Body of pancreas (tissue), 4 donors: Measurements from ENCODE around the gene ASS1. TPM values are rescaled to one million over a fixed set of nuclear protein-coding genes. Genes with fewer than 3 reads are reported as not detected.

Experiments
- ATAC-seq: fragments of 150-250 bp; one replicate; pipeline ENCODE4 v1.9.1; 2016
- DNase-seq, 4 donors: peaks; one replicate each; pipeline ENCODE4 v3.0.0-alpha.2; 2019
- H3K27ac ChIP-seq, 4 donors: fragments of 200-600 bp; sonication (generic); 1 replicate in 3 of 4; 2 replicates in 1 of 4; pipeline versions ENCODE4 v1.5.1 to v1.6.1; 2016 to 2019; ENCODE audit warnings: mild to moderate bottlenecking in 1 of 4, mixed read lengths in 1 of 4, moderate library complexity in 1 of 4
- H3K27me3 ChIP-seq, 2 donors: fragments of 200-600 bp; sonication (generic); one replicate each; pipeline ENCODE4 v1.6.0; 2016; ENCODE audit warnings: mild to moderate bottlenecking in 1 of 2
- H3K36me3 ChIP-seq, 2 donors: fragments of 200-600 bp; sonication (generic); replicated peaks in 1 of 2; 2 replicates each; pipeline ENCODE4 v1.5.1; 2016; ENCODE audit warnings: low read depth in 2 of 2; ENCODE audit not compliant: insufficient read depth in 1 of 2
- H3K4me1 ChIP-seq: fragments of 200-600 bp; sonication (generic); one replicate; pipeline ENCODE4 v1.6.0; 2016
- H3K4me3 ChIP-seq, 2 donors: fragments of 200-600 bp; sonication (generic); 1 replicate in 1 of 2; 2 replicates in 1 of 2; pipeline ENCODE4 v1.5.1; 2016 to 2019
- H3K9me3 ChIP-seq, 3 donors: fragments of 200-600 bp; sonication (generic); 1 replicate in 2 of 3; 2 replicates in 1 of 3; pipeline ENCODE4 v1.5.1; 2016
- CTCF ChIP-seq, 7 experiments: fragments of 450-650 bp in 4 of 7; fragments of 200-600 bp in 3 of 7; sonication (generic) in 3 of 7; IDR thresholded peaks; one replicate each; pipeline ENCODE4 v1.5.1; 2016 to 2019; ENCODE audit warnings: antibody characterized with exemption in 7 of 7
- POLR2A ChIP-seq, 3 donors: fragments of 450-650 bp; IDR thresholded peaks; one replicate each; pipeline ENCODE4 v1.6.1; 2016; ENCODE audit warnings: antibody characterized with exemption in 3 of 3, mild to moderate bottlenecking in 2 of 3
- WGBS, 2 donors: methylation state at CpG; one replicate each; pipeline ENCODE4 v1.1.5; 2017; 5-methylcytosine and 5-hydroxymethylcytosine counted together
- intact Hi-C: fragments of 100-400 bp; cut with DNase I; formaldehyde crosslinking; loops from one replicate; pipeline ENCODE4 v1.15.1; 2023
- total RNA-seq, 2 donors: library from RNA; depleted of rRNA; stranded (reverse); fragments of >200 nt; gene quantifications; one replicate each; pipeline ENCODE4 v1.1.0, GENCODE V29; 2016

ASS1 gene
- total RNA-seq, 2 donors from 2014 or later, result 31.6 to 120 TPM

- no peak overlapping the region for H3K27ac ChIP-seq
- no peaks in the 10 kb centered on the region for H3K4me1 ChIP-seq
- no peak for TF ChIP-seq POLR2A (IDR thresholded peaks at IDR 0.05)
- H3K36me3 ChIP-seq, result no peaks in the 10 kb centered on the region
- 91% methylated on average over 5 to 6 of the region's 6 CpGs for WGBS, 2 donors
- no peak overlapping the region for H3K4me3 ChIP-seq
- no peaks in the 10 kb centered on the region for H3K9me3 ChIP-seq
- intact Hi-C loops, result no loop called here
- DNase-seq (no peak), ATAC-seq (no peak)
- H3K27me3 ChIP-seq, result no peaks in the 10 kb centered on the region
Observed at GRCh38 chr9:130473009-130473408, 28.2 kb downstream of the ASS1 start.

- Histone ChIP-seq H3K9me3 (no peaks in the 10 kb centered on the region), H3K4me1 (no peaks in the 10 kb centered on the region), H3K27ac (no peak overlapping the region), H3K36me3 (no peaks in the 10 kb centered on the region), H3K27me3 (no peaks in the 10 kb centered on the region), H3K4me3 (no peak overlapping the region)
- no peak for ATAC-seq
- WGBS, 2 donors, result 62 to 84% methylated on average over 9 to 13 of the region's 13 CpGs
- intact Hi-C loops, result no loop called here
- DNase-seq, result no peak
- TF ChIP-seq POLR2A (IDR thresholded peaks at IDR 0.05), result no peak
- TF ChIP-seq CTCF (IDR thresholded peaks at IDR 0.05), result no peak
Observed at GRCh38 chr9:130473566-130473965, 28.8 kb downstream of the ASS1 start.

- intact Hi-C loops, result no loop called here
- no peaks in the 10 kb centered on the region for H3K36me3 ChIP-seq
- TF ChIP-seq CTCF (IDR thresholded peaks at IDR 0.05) (no peak), POLR2A (IDR thresholded peaks at IDR 0.05) (no peak)
Observed at GRCh38 chr9:130474106-130474505, 29.3 kb downstream of the ASS1 start.

GRCh38 chr9:130476151-130476730 lies 31.5 kb downstream of the ASS1 start:
- TF ChIP-seq POLR2A (IDR thresholded peaks at IDR 0.05) (no peak), CTCF (IDR thresholded peaks at IDR 0.05) (no peak)
- no peaks in the 10 kb centered on the region for H3K27me3 ChIP-seq
- no peaks in the 10 kb centered on the region for H3K36me3 ChIP-seq
- ATAC-seq, result no peak
- no peaks in the 10 kb centered on the region for H3K9me3 ChIP-seq
- intact Hi-C loops, result no loop called here
- no peak for DNase-seq
- H3K4me3 ChIP-seq, result no peak overlapping the region
- 84 to 88% methylated on average over 19 to 21 of the region's 21 CpGs for WGBS, 2 donors
- H3K4me1 ChIP-seq, result no peaks in the 10 kb centered on the region
- no peak overlapping the region for H3K27ac ChIP-seq

More at GRCh38 chr9:130474106-130474505, 29.3 kb downstream of the ASS1 start:
- 76 to 78% methylated on average over 15 of the region's 15 CpGs for WGBS, 2 donors
- DNase-seq (no peak), ATAC-seq (no peak)
- no peak overlapping the region for H3K4me3 ChIP-seq
- no peaks in the 10 kb centered on the region for H3K27me3 ChIP-seq
- H3K9me3 ChIP-seq, result no peaks in the 10 kb centered on the region
- no peaks in the 10 kb centered on the region for H3K4me1 ChIP-seq
- H3K27ac ChIP-seq, result no peak overlapping the region

- H3K27me3 ChIP-seq, result no peaks in the 10 kb centered on the region
- no peak overlapping the region for H3K4me3 ChIP-seq
- H3K4me1 ChIP-seq, result no peaks in the 10 kb centered on the region
- DNase-seq (no peak), ATAC-seq (no peak)
- 83 to 87% methylated on average over 7 to 12 of the region's 12 CpGs for whole genome bisulfite sequencing, 2 donors
- no peak for TF ChIP-seq POLR2A (IDR thresholded peaks at IDR 0.05)
- TF ChIP-seq CTCF (IDR thresholded peaks at IDR 0.05), result no peak
- H3K36me3 ChIP-seq, result no peaks in the 10 kb centered on the region
- intact Hi-C loops, result no loop called here
- no peak overlapping the region for H3K27ac ChIP-seq
- H3K9me3 ChIP-seq, result no peaks in the 10 kb centered on the region
Observed at GRCh38 chr9:130477564-130477963, 32.8 kb downstream of the ASS1 start.
